Endothelial cell (in vitro differentiated cells): ENCODE results near the gene TRPC1. TPM values are rescaled to one million over a fixed set of nuclear protein-coding genes. Genes with fewer than 3 reads are reported as not detected.
"Not testable (repeated sequence)": the region's sequence is repeated elsewhere in the genome, so short reads cannot be mapped to it uniquely, and the experiment has no call there.

Experiments
- DNase-seq: peaks from one replicate; pipeline ENCODE4 v3.0.0; 2021; ENCODE audit warnings: low spot score
- H3K27ac Mint-ChIP-seq: one replicate; pipeline ENCODE4 v1.8.0; 2021; ENCODE audit warnings: mixed read lengths, inconsistent platforms; ENCODE audit not compliant: unreplicated experiment
- H3K27me3 Mint-ChIP-seq: one replicate; pipeline ENCODE4 v1.8.0; 2021; ENCODE audit warnings: mild to moderate bottlenecking, moderate library complexity, mixed read lengths, inconsistent platforms; ENCODE audit not compliant: unreplicated experiment
- H3K36me3 Mint-ChIP-seq: one replicate; pipeline ENCODE4 v1.8.0; 2021; ENCODE audit warnings: mild to moderate bottlenecking, low read depth, mixed read lengths, inconsistent platforms; ENCODE audit not compliant: unreplicated experiment
- H3K4me1 Mint-ChIP-seq: one replicate; pipeline ENCODE4 v1.8.0; 2021; ENCODE audit warnings: mild to moderate bottlenecking, mixed read lengths, inconsistent platforms; ENCODE audit not compliant: unreplicated experiment
- H3K4me3 Mint-ChIP-seq: one replicate; pipeline ENCODE4 v1.8.0; 2021; ENCODE audit warnings: mild to moderate bottlenecking, mixed read lengths, inconsistent platforms; ENCODE audit not compliant: unreplicated experiment
- H3K9me3 Mint-ChIP-seq: one replicate; pipeline ENCODE4 v1.8.0; 2021; ENCODE audit warnings: mixed read lengths, inconsistent platforms; ENCODE audit not compliant: unreplicated experiment
- CTCF ChIP-seq: fragments of 200-600 bp; sonication (generic); IDR thresholded peaks from one replicate; pipeline ENCODE4 v1.5.0; 2021; ENCODE audit warnings: antibody characterized with exemption; ENCODE audit not compliant: unreplicated experiment
- total RNA-seq: library from RNA; stranded (reverse); fragmentation: NEBNext Ultra II Directional; extraction: Animal tissue kit (Norgen Biotek cat#: 25700); gene quantifications from one replicate; pipeline ENCODE4 v1.2.1, GENCODE V29; 2021; ENCODE audit not compliant: unreplicated experiment

Gene TRPC1
- total RNA-seq, 1 donor from 2014 or later, result 19.0 TPM

- Mint-ChIP-seq H3K9me3 (no peaks in the 10 kb centered on the region), H3K4me1 (peaks cover 3% of the 10 kb centered on the region), H3K4me3 (no peak overlapping the region), H3K27me3 (no peaks in the 10 kb centered on the region), H3K36me3 (no peaks in the 10 kb centered on the region), H3K27ac (no peak overlapping the region)
- no peak for DNase-seq
- TF ChIP-seq CTCF, result no peak
Observed at GRCh38 chr3:142693136-142693853, 30.5 kb upstream of the TRPC1 start.

GRCh38 chr3:142694225-142694624 lies 29.6 kb upstream of the TRPC1 start:
- TF ChIP-seq CTCF, result no peak
- Mint-ChIP-seq H3K4me1 (peaks cover 3% of the 10 kb centered on the region), H3K9me3 (no peaks in the 10 kb centered on the region)

GRCh38 chr3:142705198-142705597 lies 18.6 kb upstream of the TRPC1 start:
- TF ChIP-seq CTCF, result no peak

More at GRCh38 chr3:142694225-142694624, 29.6 kb upstream of the TRPC1 start:
- DNase-seq, result no peak
- no peaks in the 10 kb centered on the region for H3K27me3 Mint-ChIP-seq
- no peak overlapping the region for H3K4me3 Mint-ChIP-seq
- H3K36me3 Mint-ChIP-seq, result no peaks in the 10 kb centered on the region
- H3K27ac Mint-ChIP-seq, result no peak overlapping the region

GRCh38 chr3:142706321-142707127 lies 17.3 kb upstream of the TRPC1 start:
- no peaks in the 10 kb centered on the region for H3K9me3 Mint-ChIP-seq
- no peaks in the 10 kb centered on the region for H3K36me3 Mint-ChIP-seq
- no peaks in the 10 kb centered on the region for H3K27me3 Mint-ChIP-seq
- no peak for TF ChIP-seq CTCF
- no peak overlapping the region for H3K27ac Mint-ChIP-seq
- DNase-seq, result no peak
- no peak overlapping the region for H3K4me3 Mint-ChIP-seq
- H3K4me1 Mint-ChIP-seq, result peaks cover 4% of the 10 kb centered on the region

More at GRCh38 chr3:142705198-142705597, 18.6 kb upstream of the TRPC1 start:
- Mint-ChIP-seq H3K4me3 (no peak overlapping the region), H3K4me1 (peaks cover 4% of the 10 kb centered on the region), H3K36me3 (no peaks in the 10 kb centered on the region), H3K27ac (no peak overlapping the region), H3K9me3 (no peaks in the 10 kb centered on the region), H3K27me3 (no peaks in the 10 kb centered on the region)
- DNase-seq, result no peak

GRCh38 chr3:142709207-142709606 lies 14.6 kb upstream of the TRPC1 start:
- H3K4me3 Mint-ChIP-seq, result no peak overlapping the region
- no peaks in the 10 kb centered on the region for H3K36me3 Mint-ChIP-seq
- H3K4me1 Mint-ChIP-seq, result peaks cover 4% of the 10 kb centered on the region

GRCh38 chr3:142714882-142715281 lies 9.0 kb upstream of the TRPC1 start:
- not testable (repeated sequence) for H3K4me3 Mint-ChIP-seq, H3K9me3 Mint-ChIP-seq, H3K27ac Mint-ChIP-seq, H3K27me3 Mint-ChIP-seq, H3K4me1 Mint-ChIP-seq, H3K36me3 Mint-ChIP-seq, DNase-seq

More at GRCh38 chr3:142709207-142709606, 14.6 kb upstream of the TRPC1 start:
- H3K27me3 Mint-ChIP-seq, result no peaks in the 10 kb centered on the region
- no peaks in the 10 kb centered on the region for H3K9me3 Mint-ChIP-seq
- no peak for TF ChIP-seq CTCF
- no peak for DNase-seq
- H3K27ac Mint-ChIP-seq, result no peak overlapping the region
